ENCODE data around the gene WWOX.

The WWOX gene

DNA sequence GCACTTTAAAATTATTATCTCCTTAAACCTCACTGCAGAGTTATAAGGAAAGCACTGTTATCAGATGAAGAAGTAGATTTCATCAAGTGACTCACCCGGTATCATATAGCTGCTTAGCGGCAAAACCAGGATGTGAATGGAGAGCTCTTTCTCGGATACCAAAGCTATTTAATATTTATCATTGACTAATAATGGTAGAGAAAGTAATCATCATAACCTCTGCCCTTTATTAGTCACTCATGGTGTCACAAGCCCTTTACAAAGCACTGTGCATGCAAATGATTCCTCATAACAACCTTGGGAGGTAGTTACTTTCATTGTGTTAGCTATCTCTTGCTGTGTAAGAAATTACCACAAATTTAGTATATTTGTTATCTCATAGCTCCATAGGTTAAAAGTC, 908.2 kb downstream of the WWOX start:
- TF ChIP-seq CTCF (IDR thresholded peaks at IDR 0.05; ENCODE audit: insufficient read depth, low read depth, low read length, missing control alignments) = no peak
- no peak overlapping the region for H3K4me3 ChIP-seq (ENCODE audit: low read depth, low read length)
- no peak for DNase-seq (ENCODE audit: low read depth)

- TF ChIP-seq CTCF (IDR thresholded peaks at IDR 0.05; ENCODE audit: insufficient read depth, low read depth, low read length, missing control alignments) = no peak
- DNase-seq (ENCODE audit: low read depth) = no peak
- H3K4me3 ChIP-seq (ENCODE audit: low read depth, low read length) = no peak overlapping the region
These were observed 908.8 kb downstream of the WWOX start for GRCh38 chr16:79008036-79008868.

DNA sequence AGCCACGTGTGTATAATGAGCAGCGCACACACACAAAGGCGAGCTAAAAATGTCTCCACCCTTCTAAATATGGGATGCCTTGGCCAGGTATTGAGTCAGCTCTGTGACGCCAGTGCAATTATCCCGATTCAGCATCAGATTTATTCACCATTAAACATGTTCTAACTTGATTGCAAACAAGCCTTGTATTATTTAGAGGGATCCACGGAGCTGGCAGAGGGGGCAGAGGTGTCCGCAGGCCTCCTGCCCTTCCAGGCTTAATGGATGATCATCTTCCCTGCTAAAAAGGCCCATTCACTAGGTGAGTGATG, 909.4 kb downstream of the WWOX start:
- no peak overlapping the region for H3K4me3 ChIP-seq (ENCODE audit: low read depth, low read length)
- no peak for DNase-seq (ENCODE audit: low read depth)
- no peak for TF ChIP-seq CTCF (IDR thresholded peaks at IDR 0.05; ENCODE audit: insufficient read depth, low read depth, low read length, missing control alignments)

- no peak overlapping the region for H3K4me3 ChIP-seq (ENCODE audit: low read depth, low read length)
- TF ChIP-seq CTCF (IDR thresholded peaks at IDR 0.05; ENCODE audit: insufficient read depth, low read depth, low read length, missing control alignments) = no peak
- no peak for DNase-seq (ENCODE audit: low read depth)
These were observed 910.4 kb downstream of the WWOX start for GRCh38 chr16:79009896-79010295.

DNA sequence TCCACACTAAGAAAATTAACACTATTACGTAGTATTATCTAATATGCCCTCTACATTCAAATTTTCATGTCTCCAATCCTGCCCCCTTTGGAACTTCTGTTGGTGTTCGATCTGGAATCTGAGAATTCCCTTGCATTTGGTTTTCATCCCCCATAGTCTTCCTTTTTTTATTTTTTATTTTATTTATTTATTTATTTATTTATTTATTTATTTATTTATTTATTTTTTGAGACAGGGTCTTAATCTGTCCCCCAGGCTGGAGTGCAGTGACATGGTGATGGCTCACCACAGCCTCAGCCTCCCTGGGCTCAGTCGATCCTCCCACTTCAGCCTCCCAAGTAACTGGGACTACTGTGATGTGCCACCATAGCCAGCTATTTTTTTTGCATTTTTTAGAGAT, 911.8 kb downstream of the WWOX start:
- no peak overlapping the region for H3K4me3 ChIP-seq (ENCODE audit: low read depth, low read length)
- DNase-seq (ENCODE audit: low read depth) = no peak
- no peak for TF ChIP-seq CTCF (IDR thresholded peaks at IDR 0.05; ENCODE audit: insufficient read depth, low read depth, low read length, missing control alignments)

GRCh38 chr16:79012671-79013434, 913.4 kb downstream of the WWOX start:
- DNase-seq (ENCODE audit: low read depth) = no peak
- no peak for TF ChIP-seq CTCF (IDR thresholded peaks at IDR 0.05; ENCODE audit: insufficient read depth, low read depth, low read length, missing control alignments)
- H3K4me3 ChIP-seq (ENCODE audit: low read depth, low read length) = no peak overlapping the region
